DOHH2 (cell line): ENCODE data around the gene ALK.
"Not testable (repeated sequence)": the region's sequence is repeated elsewhere in the genome, so short reads cannot be mapped to it uniquely, and the experiment has no call there.

Experiments used
- H3F3A ChIP-seq: fragments of 200-600 bp; sonication (generic), shearing (Covaris generic); 2 replicates; pipeline ENCODE4 v1.6.0; 2016; ENCODE audit warnings: antibody characterized with exemption, mild to moderate bottlenecking; ENCODE audit not compliant: control insufficient read depth, insufficient read depth
- H3K27ac ChIP-seq: fragments of 200-600 bp; sonication (generic); 2 replicates; pipeline ENCODE4 v1.5.1; 2014; ENCODE audit warnings: low read depth, mild to moderate bottlenecking, low read length, moderate library complexity
- H3K27me3 ChIP-seq: fragments of 200-600 bp; sonication (generic); 2 replicates; pipeline ENCODE4 v1.6.1; 2014; ENCODE audit warnings: mild to moderate bottlenecking, low read length, mixed read lengths; ENCODE audit not compliant: control insufficient read depth
- H3K36me3 ChIP-seq: fragments of 200-600 bp; sonication (generic); 2 replicates; pipeline ENCODE4 v1.6.1; 2014; ENCODE audit warnings: mild to moderate bottlenecking, low read length, moderate library complexity, mixed read lengths; ENCODE audit not compliant: control insufficient read depth
- H3K4me1 ChIP-seq: fragments of 200-600 bp; sonication (generic); 2 replicates; pipeline ENCODE4 v1.6.1; 2014; ENCODE audit warnings: mild to moderate bottlenecking, low read length, mixed read lengths; ENCODE audit not compliant: control insufficient read depth
- H3K4me2 ChIP-seq: fragments of 200-600 bp; sonication (generic); 2 replicates; pipeline ENCODE4 v1.6.0; 2014; ENCODE audit warnings: mild to moderate bottlenecking, low read length, moderate library complexity
- H3K4me3 ChIP-seq: fragments of 200-600 bp; sonication (generic); 2 replicates; pipeline ENCODE4 v1.5.1; 2014; ENCODE audit warnings: mild to moderate bottlenecking, low read length, mixed read lengths
- H3K79me2 ChIP-seq: fragments of 200-600 bp; sonication (generic); 2 replicates; pipeline ENCODE4 v1.6.1; 2014; ENCODE audit warnings: mild to moderate bottlenecking, low read length, mixed read lengths; ENCODE audit not compliant: control insufficient read depth
- H3K9me2 ChIP-seq: fragments of 200-600 bp; sonication (generic); replicated peaks from 2 replicates; pipeline ENCODE4 v1.6.1; 2014; ENCODE audit warnings: mild to moderate bottlenecking, low read length, mixed read lengths; ENCODE audit not compliant: control insufficient read depth
- H3K9me3 ChIP-seq: fragments of 200-600 bp; sonication (generic); 2 replicates; pipeline ENCODE4 v1.6.1; 2014; ENCODE audit warnings: antibody characterized with exemption, low read length, mixed read lengths; ENCODE audit not compliant: control insufficient read depth, insufficient read depth
- H4K20me1 ChIP-seq: fragments of 200-600 bp; sonication (generic); 2 replicates; pipeline ENCODE4 v1.6.0; 2014; ENCODE audit warnings: low read depth, mild to moderate bottlenecking, antibody characterized with exemption, low read length, moderate library complexity; ENCODE audit not compliant: control insufficient read depth, insufficient read depth
- CTCF ChIP-seq: fragments of 200-600 bp; sonication (generic); IDR thresholded peaks from one replicate; pipeline ENCODE4 v1.5.1; 2014; ENCODE audit warnings: antibody characterized with exemption, mild to moderate bottlenecking, low read depth, low read length; ENCODE audit not compliant: poor library complexity, severe bottlenecking
- EZH2phosphoT487 ChIP-seq: fragments of 200-600 bp; sonication (generic); IDR thresholded peaks from 2 replicates; pipeline ENCODE4 v1.6.1; 2017; ENCODE audit warnings: borderline replicate concordance, mild to moderate bottlenecking, antibody characterized with exemption, low read length, moderate library complexity, mixed read lengths

ALK gene

GRCh38 chr2:29259221-29259620 lies 662.2 kb downstream of the ALK start:
- no peak overlapping the region for H3K27ac ChIP-seq
- no peaks in the 10 kb centered on the region for H4K20me1 ChIP-seq
- H3K9me2 ChIP-seq, result no peaks in the 10 kb centered on the region
- peaks cover 8% of the 10 kb centered on the region for H3K27me3 ChIP-seq
- H3K36me3 ChIP-seq, result no peaks in the 10 kb centered on the region
- no peaks in the 10 kb centered on the region for H3K9me3 ChIP-seq
- no peaks in the 10 kb centered on the region for H3K79me2 ChIP-seq
- H3K4me2 ChIP-seq, result no peak overlapping the region
- H3F3A ChIP-seq, result no peaks in the 10 kb centered on the region
- H3K4me3 ChIP-seq, result no peak overlapping the region
- no peaks in the 10 kb centered on the region for H3K4me1 ChIP-seq
- TF ChIP-seq CTCF, result no peak
- no peak for TF ChIP-seq EZH2phosphoT487

GRCh38 chr2:29255004-29255403 lies 666.4 kb downstream of the ALK start:
- Histone ChIP-seq H4K20me1 (no peaks in the 10 kb centered on the region), H3K4me1 (no peaks in the 10 kb centered on the region), H3K9me2 (no peaks in the 10 kb centered on the region), H3F3A (no peaks in the 10 kb centered on the region), H3K4me2 (no peak overlapping the region), H3K79me2 (no peaks in the 10 kb centered on the region), H3K27ac (no peak overlapping the region), H3K4me3 (no peak overlapping the region), H3K27me3 (peaks cover 2% of the 10 kb centered on the region; the same call in 1 of the 2 replicates), H3K36me3 (no peaks in the 10 kb centered on the region), H3K9me3 (no peaks in the 10 kb centered on the region)
- TF ChIP-seq EZH2phosphoT487, result no peak
- no peak for TF ChIP-seq CTCF

GRCh38 chr2:29253495-29254275 lies 667.7 kb downstream of the ALK start:
- H3K9me3 ChIP-seq, H3K4me2 ChIP-seq, H3K9me2 ChIP-seq, H3K27ac ChIP-seq, H3K79me2 ChIP-seq, H3F3A ChIP-seq, H3K4me1 ChIP-seq, H3K36me3 ChIP-seq, H3K27me3 ChIP-seq, H4K20me1 ChIP-seq, H3K4me3 ChIP-seq: not testable (repeated sequence)

GRCh38 chr2:29253026-29253425 lies 668.4 kb downstream of the ALK start:
- TF ChIP-seq CTCF (no peak), EZH2phosphoT487 (no peak)
- H3K9me3 ChIP-seq, result no peaks in the 10 kb centered on the region

More at GRCh38 chr2:29253026-29253425, 668.4 kb downstream of the ALK start:
- Histone ChIP-seq H3K4me2 (no peak overlapping the region), H3K4me3 (no peak overlapping the region), H3K4me1 (peaks cover 9% of the 10 kb centered on the region), H3K79me2 (no peaks in the 10 kb centered on the region), H3K27me3 (0 out of 2 replicates have a peak, but pooled peaks cover 1% of the 10 kb centered on the region), H3K27ac (no peak overlapping the region), H3K9me2 (no peaks in the 10 kb centered on the region), H3K36me3 (no peaks in the 10 kb centered on the region), H3F3A (no peaks in the 10 kb centered on the region; the same call in 1 of the 2 replicates), H4K20me1 (no peaks in the 10 kb centered on the region)
